Measurements from ENCODE around the gene HSFY2. TPM values are rescaled to one million over a fixed set of nuclear protein-coding genes. Genes with fewer than 3 reads are reported as not detected.
"Not testable (repeated sequence)": the region's sequence is repeated elsewhere in the genome, so short reads cannot be mapped to it uniquely, and the experiment has no call there.

The HSFY2 gene, protein sequence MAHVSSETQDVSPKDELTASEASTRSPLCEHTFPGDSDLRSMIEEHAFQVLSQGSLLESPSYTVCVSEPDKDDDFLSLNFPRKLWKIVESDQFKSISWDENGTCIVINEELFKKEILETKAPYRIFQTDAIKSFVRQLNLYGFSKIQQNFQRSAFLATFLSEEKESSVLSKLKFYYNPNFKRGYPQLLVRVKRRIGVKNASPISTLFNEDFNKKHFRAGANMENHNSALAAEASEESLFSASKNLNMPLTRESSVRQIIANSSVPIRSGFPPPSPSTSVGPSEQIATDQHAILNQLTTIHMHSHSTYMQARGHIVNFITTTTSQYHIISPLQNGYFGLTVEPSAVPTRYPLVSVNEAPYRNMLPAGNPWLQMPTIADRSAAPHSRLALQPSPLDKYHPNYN
- total RNA-seq (2012; rRNA removed) = not detected in 2 replicates

- H3K27me3 ChIP-seq (ENCODE audit: control insufficient read depth, insufficient read depth, low read length) = not testable (repeated sequence)
These were observed at the start of gene HSFY2 for GRCh38 chrY:18773635-18774034. Gene HSFY2, minus strand, starts transcription at chrY:18773735. Its CDS starts 117 bp downstream, at chrY:18773618.

DNA sequence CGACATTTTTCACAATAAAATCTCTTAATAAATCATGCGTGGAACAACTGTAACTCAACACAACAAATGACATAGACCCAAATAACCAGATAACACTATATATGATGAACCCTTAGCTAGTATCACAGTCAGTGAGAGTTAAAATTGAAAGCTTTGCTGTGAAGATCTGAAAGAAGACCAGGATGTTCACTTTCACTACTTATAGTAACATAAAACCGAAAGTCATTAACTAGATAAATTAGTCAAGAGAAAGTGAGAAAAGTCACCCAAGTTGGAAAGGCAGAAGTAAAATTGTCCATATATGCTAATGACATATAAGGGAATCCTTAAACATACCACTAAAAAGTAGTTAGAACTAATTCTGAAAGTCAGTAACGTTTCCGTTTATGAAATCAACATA is 42.2 kb upstream of the HSFY2 start:
- not testable (repeated sequence) for H3K36me3 ChIP-seq (ENCODE audit: insufficient read depth, low read length); H3K4me1 ChIP-seq (ENCODE audit: control insufficient read depth, insufficient read depth, low read length); H3K4me2 ChIP-seq (ENCODE audit: low read length); H3K4me3 ChIP-seq (ENCODE audit: low read length); H3K27me3 ChIP-seq (ENCODE audit: control insufficient read depth, insufficient read depth, low read length); H3K9ac ChIP-seq (ENCODE audit: low read depth, low read length); H3K9me3 ChIP-seq (replicated peaks; ENCODE audit: low read length)

More at GRCh38 chrY:18773635-18774034, at the start of gene HSFY2:
- H3K4me2 ChIP-seq (ENCODE audit: low read length); H3K9me3 ChIP-seq (replicated peaks; ENCODE audit: low read length); H3K4me1 ChIP-seq (ENCODE audit: control insufficient read depth, insufficient read depth, low read length); H3K9ac ChIP-seq (ENCODE audit: low read depth, low read length); H3K4me3 ChIP-seq (ENCODE audit: low read length); H3K36me3 ChIP-seq (ENCODE audit: insufficient read depth, low read length): not testable (repeated sequence)

DNA sequence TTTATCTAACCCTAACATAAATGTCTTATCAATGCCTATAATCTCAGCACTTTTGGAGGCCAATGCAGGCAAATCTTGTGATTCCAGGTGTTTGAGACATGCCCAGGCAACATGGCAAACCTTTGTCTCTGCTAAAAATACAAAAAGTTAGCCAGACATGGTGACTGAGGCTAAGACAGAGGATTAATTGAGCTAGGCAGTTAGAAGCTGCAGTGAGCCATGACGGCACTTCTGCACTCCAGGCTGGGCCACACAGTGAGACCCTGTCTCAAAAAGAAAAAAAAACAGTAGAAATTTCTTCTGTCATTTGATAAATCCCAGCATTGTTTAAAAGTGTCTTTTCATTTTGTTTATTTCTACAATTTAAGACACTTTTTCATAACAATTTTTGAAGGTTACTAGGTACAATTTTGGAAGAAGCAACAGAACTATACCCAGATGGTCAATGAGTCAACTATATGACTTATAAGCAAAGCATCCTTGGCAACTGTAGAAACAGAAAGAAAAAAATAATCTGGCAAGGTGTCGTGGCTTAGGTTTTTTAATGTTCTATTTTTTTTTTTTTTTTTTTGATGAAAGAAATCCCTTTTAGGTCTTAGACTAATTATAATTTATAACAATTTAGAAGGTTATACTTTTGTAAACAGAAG is 15.3 kb upstream of the HSFY2 start:
- H3K36me3 ChIP-seq (ENCODE audit: insufficient read depth, low read length); H3K9me3 ChIP-seq (replicated peaks; ENCODE audit: low read length); H3K4me3 ChIP-seq (ENCODE audit: low read length); H3K27me3 ChIP-seq (ENCODE audit: control insufficient read depth, insufficient read depth, low read length); H3K4me2 ChIP-seq (ENCODE audit: low read length); H3K9ac ChIP-seq (ENCODE audit: low read depth, low read length); H3K4me1 ChIP-seq (ENCODE audit: control insufficient read depth, insufficient read depth, low read length): not testable (repeated sequence)

GRCh38 chrY:18754077-18754476 is 19.5 kb downstream of the HSFY2 start:
- H3K9ac ChIP-seq (ENCODE audit: low read depth, low read length); H3K4me3 ChIP-seq (ENCODE audit: low read length); H3K4me2 ChIP-seq (ENCODE audit: low read length); H3K27me3 ChIP-seq (ENCODE audit: control insufficient read depth, insufficient read depth, low read length); H3K36me3 ChIP-seq (ENCODE audit: insufficient read depth, low read length); H3K9me3 ChIP-seq (replicated peaks; ENCODE audit: low read length); H3K4me1 ChIP-seq (ENCODE audit: control insufficient read depth, insufficient read depth, low read length): not testable (repeated sequence)

DNA sequence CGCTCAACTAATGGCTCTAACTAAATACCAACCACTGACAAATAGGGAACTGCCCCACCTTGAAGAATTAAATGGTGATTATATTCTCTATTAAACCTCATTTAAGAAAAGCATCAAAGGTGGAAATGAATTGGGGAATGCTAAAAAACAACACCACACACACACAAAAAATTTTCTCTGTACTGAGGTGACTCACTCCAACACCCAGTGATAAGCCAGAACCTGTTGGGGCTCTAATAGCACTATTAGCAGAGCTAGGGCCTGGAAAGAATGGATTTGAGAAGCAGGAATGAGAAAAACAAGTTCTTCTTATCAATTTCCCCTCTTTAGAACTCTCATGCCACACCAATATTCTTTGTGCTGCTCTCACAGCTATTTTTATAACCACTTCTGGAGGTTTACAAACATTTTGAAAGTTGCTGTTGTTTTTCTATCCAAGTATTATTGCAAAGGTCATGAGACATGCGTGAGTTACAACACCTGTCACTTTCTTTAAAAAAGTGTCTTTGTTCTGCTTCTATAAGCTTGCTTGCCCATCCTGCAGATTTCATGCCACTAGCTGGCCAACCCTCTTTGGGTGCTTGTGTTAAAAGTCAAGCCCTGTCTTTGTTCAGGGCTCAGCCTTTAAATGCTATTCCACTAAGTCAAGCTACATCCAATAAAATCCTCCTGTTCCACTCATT is 20.3 kb downstream of the HSFY2 start:
- H3K4me2 ChIP-seq (ENCODE audit: low read length); H3K36me3 ChIP-seq (ENCODE audit: insufficient read depth, low read length); H3K27me3 ChIP-seq (ENCODE audit: control insufficient read depth, insufficient read depth, low read length); H3K4me1 ChIP-seq (ENCODE audit: control insufficient read depth, insufficient read depth, low read length); H3K9ac ChIP-seq (ENCODE audit: low read depth, low read length); H3K4me3 ChIP-seq (ENCODE audit: low read length); H3K9me3 ChIP-seq (replicated peaks; ENCODE audit: low read length): not testable (repeated sequence)

DNA sequence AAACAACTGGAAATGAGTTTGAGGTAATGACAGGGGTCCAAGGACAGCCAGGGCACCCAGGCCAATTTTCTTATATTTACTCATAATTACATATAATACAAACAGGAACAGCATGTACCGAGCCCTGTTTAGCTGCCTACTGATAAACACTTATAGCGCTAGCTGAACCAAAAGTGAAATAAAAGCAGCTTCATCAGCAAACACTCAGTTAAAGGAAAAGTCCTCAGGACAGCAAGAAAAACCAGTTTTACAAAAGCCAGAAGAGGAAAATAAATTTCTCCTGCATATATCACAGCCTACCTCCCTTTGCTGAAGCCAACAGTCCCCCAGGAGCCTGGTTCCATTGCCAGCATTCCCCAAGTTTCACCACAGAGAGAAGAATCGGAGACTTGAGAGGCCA is 49.8 kb downstream of the HSFY2 start:
- H3K4me3 ChIP-seq (ENCODE audit: low read length); H3K4me1 ChIP-seq (ENCODE audit: control insufficient read depth, insufficient read depth, low read length); H3K9me3 ChIP-seq (replicated peaks; ENCODE audit: low read length); H3K36me3 ChIP-seq (ENCODE audit: insufficient read depth, low read length); H3K27me3 ChIP-seq (ENCODE audit: control insufficient read depth, insufficient read depth, low read length); H3K4me2 ChIP-seq (ENCODE audit: low read length); H3K9ac ChIP-seq (ENCODE audit: low read depth, low read length): not testable (repeated sequence)

Small RNA genes lying within 50 kb of the gene (small RNA-seq; reads per million reads assigned to genes)
- gene GPM6BP2 = not detected

All from skeletal muscle satellite cell (primary cell).